H1 (cell line): ENCODE data around the gene MED12L. TPM values are rescaled to one million over a fixed set of nuclear protein-coding genes. Genes with fewer than 3 reads are reported as not detected.

Source experiments
- CTCF ChIA-PET: fragments of 300-600 bp; sonication (Branson Sonifier 250); formaldehyde crosslinking; loops from one replicate; lab custom pipeline; 2021; ENCODE audit not compliant: partially characterized antibody; lab: Charles Lee
- POLR2A ChIA-PET: fragments of 300-600 bp; sonication (Branson Sonifier 250); formaldehyde crosslinking; loops from one replicate; lab custom pipeline; 2021; ENCODE audit warnings: inconsistent platforms; ENCODE audit not compliant: partially characterized antibody; lab: Charles Lee
- DNase-seq, 2 experiments: peaks; one replicate each; pipeline versions ENCODE4 v3.0.0 to v3.0.0-alpha.2; 2010 to 2022; ENCODE audit warnings: low spot score in 2 of 2, low read depth in 1 of 2, mixed read lengths in 1 of 2
- FAIRE-seq: peaks from 2 replicates; lab custom pipeline; 2011; peaks lifted over from hg19 to GRCh38; lab: Jason Lieb, UNC
- H2AFZ ChIP-seq: 2 replicates; pipeline ENCODE4 v1.8.1; 2012; ENCODE audit warnings: low read length, inconsistent platforms
- H2AK5ac ChIP-seq: 2 replicates; pipeline ENCODE4 v1.6.1; 2013; ENCODE audit warnings: low read depth, low read length
- H2BK120ac ChIP-seq: replicated peaks from 2 replicates; pipeline ENCODE3; 2013; ENCODE audit warnings: low read depth, low read length, inconsistent platforms
- H2BK12ac ChIP-seq: 2 replicates; pipeline ENCODE4 v1.6.1; 2013; ENCODE audit warnings: low read depth, low read length
- H2BK15ac ChIP-seq: 2 replicates; pipeline ENCODE4 v1.6.1; 2013; ENCODE audit warnings: low read length
- H2BK20ac ChIP-seq: 2 replicates; pipeline ENCODE4 v1.6.1; 2013; ENCODE audit warnings: low read length
- H2BK5ac ChIP-seq: 2 replicates; pipeline ENCODE4 v1.6.1; 2013; ENCODE audit warnings: low read depth, low read length
- H3K14ac ChIP-seq: 2 replicates; pipeline ENCODE4 v1.6.1; 2013; ENCODE audit warnings: inconsistent platforms; ENCODE audit not compliant: insufficient read length
- H3K18ac ChIP-seq: 2 replicates; pipeline ENCODE4 v1.6.1; 2013; ENCODE audit warnings: low read length; ENCODE audit errors: extremely low read depth
- H3K23ac ChIP-seq: 2 replicates; pipeline ENCODE4 v1.6.1; 2013; ENCODE audit warnings: inconsistent platforms; ENCODE audit not compliant: insufficient read length
- H3K23me2 ChIP-seq: 2 replicates; pipeline ENCODE4 v1.6.1; 2013; ENCODE audit warnings: low read depth, low read length
- H3K27ac ChIP-seq: 2 replicates; pipeline ENCODE4 v1.6.1; 2011; ENCODE audit warnings: low read depth, low read length, inconsistent platforms
- H3K27me3 ChIP-seq, 4 experiments: replicated peaks in 1 of 4; 1 replicate in 1 of 4; 2 replicates in 3 of 4; pipeline versions ENCODE4 v1.6.1 to v1.8.1; 2011 to 2013; ENCODE audit warnings: low read length in 3 of 4, mild to moderate bottlenecking in 3 of 4, inconsistent platforms in 2 of 4, mixed read lengths in 2 of 4, moderate library complexity in 1 of 4; ENCODE audit not compliant: control insufficient read depth in 3 of 4, insufficient read depth in 3 of 4; ENCODE audit errors: extremely low read depth in 1 of 4
- H3K36me3 ChIP-seq, 4 experiments: 2 replicates each; pipeline versions ENCODE4 v1.6.1 to v1.8.1; 2011 to 2013; ENCODE audit warnings: mild to moderate bottlenecking in 4 of 4, low read length in 3 of 4, moderate library complexity in 2 of 4, control low read depth in 1 of 4, inconsistent platforms in 1 of 4; ENCODE audit not compliant: insufficient read depth in 4 of 4, control insufficient read depth in 2 of 4
- H3K4ac ChIP-seq: replicated peaks from 2 replicates; pipeline ENCODE3; 2013; ENCODE audit warnings: low read length, low read depth, mixed read lengths, inconsistent platforms; ENCODE audit not compliant: insufficient read length
- H3K4me1 ChIP-seq, 4 experiments: replicated peaks in 1 of 4; 1 replicate in 1 of 4; 2 replicates in 3 of 4; pipeline versions ENCODE4 v1.6.1 to v1.8.1; 2011 to 2013; ENCODE audit warnings: low read length in 3 of 4, inconsistent platforms in 2 of 4, mixed read lengths in 1 of 4; ENCODE audit not compliant: insufficient read depth in 4 of 4, control insufficient read depth in 3 of 4
- H3K4me2 ChIP-seq, 2 experiments: 2 replicates each; pipeline versions ENCODE4 v1.6.1 to v1.8.1; 2011 to 2013; ENCODE audit warnings: low read depth in 2 of 2, low read length in 2 of 2, control low read depth in 1 of 2, inconsistent platforms in 1 of 2, mild to moderate bottlenecking in 1 of 2; ENCODE audit not compliant: insufficient read depth in 1 of 2
- H3K4me3 ChIP-seq, 4 experiments: fragments of 200-600, 300-600 bp in 1 of 4; sonication (generic), shearing (Covaris generic), sonication (Bioruptor Twin) in 1 of 4; 2 replicates each; pipeline versions ENCODE4 v1.5.1 to v1.8.1; 2011 to 2016; ENCODE audit warnings: low read length in 4 of 4, low read depth in 3 of 4, control low read depth in 2 of 4, inconsistent platforms in 2 of 4, mild to moderate bottlenecking in 2 of 4, mixed read lengths in 1 of 4, moderate library complexity in 1 of 4; ENCODE audit not compliant: insufficient read depth in 2 of 4; ENCODE audit errors: extremely low read depth in 1 of 4
- H3K56ac ChIP-seq: replicated peaks from 2 replicates; pipeline ENCODE3; 2013; ENCODE audit warnings: low read depth, mild to moderate bottlenecking, mixed read lengths, low read length, inconsistent platforms; ENCODE audit not compliant: insufficient read length
- H3K79me1 ChIP-seq: 2 replicates; pipeline ENCODE4 v1.6.1; 2013; ENCODE audit warnings: low read depth, low read length, control low read depth
- H3K79me2 ChIP-seq, 2 experiments: 2 replicates each; pipeline versions ENCODE4 v1.6.1 to v1.8.1; 2012 to 2013; ENCODE audit warnings: low read length in 2 of 2, mild to moderate bottlenecking in 2 of 2, inconsistent platforms in 1 of 2; ENCODE audit not compliant: insufficient read depth in 2 of 2, control insufficient read depth in 1 of 2
- H3K9ac ChIP-seq, 4 experiments: replicated peaks in 1 of 4; 1 replicate in 1 of 4; 2 replicates in 3 of 4; pipeline versions ENCODE4 v1.6.1 to v1.8.1; 2011 to 2013; ENCODE audit warnings: low read depth in 3 of 4, low read length in 3 of 4, control low read depth in 2 of 4, mild to moderate bottlenecking in 2 of 4, moderate library complexity in 2 of 4, inconsistent platforms in 1 of 4; ENCODE audit errors: extremely low read depth in 1 of 4
- H3K9me3 ChIP-seq, 2 experiments: 2 replicates each; pipeline versions ENCODE4 v1.6.1 to v1.8.1; 2012 to 2013; ENCODE audit warnings: mild to moderate bottlenecking in 2 of 2, moderate library complexity in 2 of 2, control low read depth in 1 of 2, inconsistent platforms in 1 of 2, low read depth in 1 of 2, low read length in 1 of 2, mixed read lengths in 1 of 2; ENCODE audit not compliant: insufficient read depth in 2 of 2
- H4K20me1 ChIP-seq, 2 experiments: replicated peaks in 1 of 2; 2 replicates each; pipeline versions ENCODE3 to v1.8.1; 2011 to 2013; ENCODE audit warnings: inconsistent platforms in 2 of 2, low read length in 2 of 2, mild to moderate bottlenecking in 1 of 2; ENCODE audit not compliant: insufficient read depth in 2 of 2, control insufficient read depth in 1 of 2
- H4K5ac ChIP-seq: 2 replicates; pipeline ENCODE4 v1.6.1; 2013; ENCODE audit warnings: low read length, low read depth, mixed read lengths, inconsistent platforms; ENCODE audit not compliant: insufficient read length
- H4K8ac ChIP-seq: 2 replicates; pipeline ENCODE4 v1.8.0; 2013; ENCODE audit warnings: mild to moderate bottlenecking, moderate library complexity, low read length, inconsistent platforms; ENCODE audit not compliant: insufficient read depth; ENCODE audit errors: extremely low read depth
- H4K91ac ChIP-seq: replicated peaks from 2 replicates; pipeline ENCODE3; 2013; ENCODE audit warnings: low read length, mixed read lengths, inconsistent platforms; ENCODE audit not compliant: insufficient read length
- CHD2 ChIP-seq: IDR thresholded peaks from 2 replicates; pipeline ENCODE4 v1.6.1; 2012; ENCODE audit warnings: low read length, improper control_type of control experiment
- JUND ChIP-seq: IDR thresholded peaks from 2 replicates; pipeline ENCODE4 v1.6.1; 2011; ENCODE audit warnings: mild to moderate bottlenecking, improper control_type of control experiment, low read length
- NANOG ChIP-seq: IDR thresholded peaks from 2 replicates; pipeline ENCODE4 v1.6.1; 2011; ENCODE audit warnings: low read length, low read depth, mild to moderate bottlenecking, inconsistent platforms; ENCODE audit not compliant: insufficient read depth, poor library complexity, severe bottlenecking
- RBBP5 ChIP-seq: IDR thresholded peaks from 2 replicates; pipeline ENCODE4 v1.7.1; 2012; ENCODE audit warnings: low read depth, mild to moderate bottlenecking, inconsistent platforms, low read length, moderate library complexity, borderline replicate concordance
- SAP30 ChIP-seq: fragments of 300-600 bp; sonication (generic); IDR thresholded peaks from 2 replicates; pipeline ENCODE4 v1.7.1; 2012; ENCODE audit warnings: low read length, moderate library complexity, mild to moderate bottlenecking, inconsistent platforms; ENCODE audit not compliant: insufficient read depth, insufficient replicate concordance
- SIN3A ChIP-seq, 2 experiments: IDR thresholded peaks in 1 of 2; conservative IDR thresholded peaks in 1 of 2; 2 replicates each; pipeline ENCODE4 v1.6.1; 2011 to 2012; ENCODE audit warnings: low read length in 2 of 2, improper control_type of control experiment in 1 of 2, low read depth in 1 of 2, mild to moderate bottlenecking in 1 of 2
- SRF ChIP-seq: IDR thresholded peaks from 2 replicates; pipeline ENCODE4 v1.6.1; 2011; ENCODE audit warnings: mild to moderate bottlenecking, low read depth, low read length, moderate library complexity
- TAF1 ChIP-seq: IDR thresholded peaks from 2 replicates; pipeline ENCODE4 v1.6.1; 2011; ENCODE audit warnings: mild to moderate bottlenecking, low read depth, low read length
- YY1 ChIP-seq: IDR thresholded peaks from 2 replicates; pipeline ENCODE4 v1.6.1; 2011; ENCODE audit warnings: low read depth, mild to moderate bottlenecking, low read length
- WGBS, 2 experiments: shearing (Covaris generic) in 1 of 2; methylation state at CpG; one replicate each; pipeline versions ENCODE4 v1.1.6 to v1.1.7; 2013 to 2015; ENCODE audit warnings: low lambda C conversion rate in 2 of 2, mixed read lengths in 2 of 2, inconsistent platforms in 1 of 2, low coverage in 1 of 2, missing lambda C conversion rate in 1 of 2; ENCODE audit not compliant: insufficient replicate concordance in 2 of 2, insufficient coverage in 1 of 2, insufficient read length in 1 of 2; ENCODE audit errors: extremely low coverage in 1 of 2, missing lambda C conversion rate in 1 of 2; 5-methylcytosine and 5-hydroxymethylcytosine counted together
- polyA plus RNA-seq, 7 experiments: library from polyadenylated mRNA; depleted of rRNA in 3 of 7; stranded (reverse) in 5 of 7; unstranded in 2 of 7; fragments of >200 nt in 5 of 7; fragments of 200-250 nt in 2 of 7; gene quantifications; 1 replicate in 5 of 7; 2 replicates in 1 of 7; 4 replicates in 1 of 7; pipeline versions ENCODE4 v1.2.1 to v1.2.3, GENCODE V29; 2011 to 2013; ENCODE audit warnings: missing spikeins in 2 of 7, mixed read lengths in 2 of 7
- total RNA-seq: library from RNA; stranded (reverse); fragmentation: NEBNext Ultra II Directional; extraction: Animal tissue kit (Norgen Biotek cat#: 25700); gene quantifications from 2 replicates; pipeline ENCODE4 v1.2.1, GENCODE V29; 2021

The MED12L gene
- total and polyA plus RNA-seq, 2 of the 8 experiments (the other 6 are each of a cell fraction or from before 2014, with no cell fraction given), result 3.6 to 26.2 TPM

GRCh38 chr3:151171145-151171757 is 85.8 kb downstream of the MED12L start:
- no peak overlapping the region for H3K27ac ChIP-seq
- no peak for DNase-seq
- CTCF ChIA-PET, result interaction anchor here (0.6 to 6.8 kb wide), 6 partner anchors 8 to 383 kb away, joined by 3 to 32 read pairs (median 4); no protein-coding TSS in a partner anchor

More at GRCh38 chr3:151171145-151171757, 85.8 kb downstream of the MED12L start:
- no peaks in the 10 kb centered on the region for H3K79me2 ChIP-seq
- no peak overlapping the region for H2BK15ac ChIP-seq
- no peak overlapping the region for H3K14ac ChIP-seq
- H3K4me1 ChIP-seq, result peaks cover 0 to 6% (median 0%) of the 10 kb centered on the region in 4 experiments; a peak in 2 of 7 replicates
- H2BK20ac ChIP-seq, result no peak overlapping the region
- no peak overlapping the region for H3K18ac ChIP-seq
- H3K23me2 ChIP-seq, result no peaks in the 10 kb centered on the region
- no peak overlapping the region for H2BK120ac ChIP-seq
- no peaks in the 10 kb centered on the region; the same call in 1 of the 2 replicates for H3K79me1 ChIP-seq
- H3K9me3 ChIP-seq, result no peaks in the 10 kb centered on the region
- no peak overlapping the region for H2BK5ac ChIP-seq
- no peak overlapping the region for H2AFZ ChIP-seq
- POLR2A ChIA-PET, result no interaction called here
- H3K36me3 ChIP-seq, result no peaks in the 10 kb centered on the region; a peak in 2 of 8 replicates
- no peak overlapping the region for H3K4ac ChIP-seq
- 93% methylated on average over 5 of the region's 5 CpGs; no CpG with 5 or more reads in 1 of the 2 experiments for WGBS, 2 experiments
- TF ChIP-seq RBBP5, result no peak
- no peak for TF ChIP-seq TAF1
- no peak for TF ChIP-seq YY1
- no peak for TF ChIP-seq SIN3A (conservative IDR thresholded peaks at IDR 0.05 in 1 of 2, IDR thresholded peaks at IDR 0.05 in 1 of 2; ENCODE audit: low read depth in 1 of 2, low read length in 2 of 2)
- no peak for TF ChIP-seq CHD2
- no peak for TF ChIP-seq NANOG
- no peak for TF ChIP-seq JUND
- TF ChIP-seq SRF, result no peak
- TF ChIP-seq SAP30, result no peak
- no peak overlapping the region for H3K23ac ChIP-seq
- no peak overlapping the region for H3K4me3 ChIP-seq
- H4K20me1 ChIP-seq, result peaks cover 0 to 2% of the 10 kb centered on the region in 2 experiments
- no peak overlapping the region for H2BK12ac ChIP-seq
- no peak overlapping the region for H3K9ac ChIP-seq
- no peak for FAIRE-seq
- H2AK5ac ChIP-seq, result no peak overlapping the region
- no peaks in the 10 kb centered on the region for H3K27me3 ChIP-seq
- no peak overlapping the region for H3K56ac ChIP-seq
- no peak overlapping the region; the same call in 1 of the 2 replicates for H4K8ac ChIP-seq
- no peak overlapping the region for H4K5ac ChIP-seq
- H3K4me2 ChIP-seq, result no peak overlapping the region
- H4K91ac ChIP-seq, result no peak overlapping the region
